GM19239 (cell line): ENCODE results near the gene RBM12.
"Not testable (repeated sequence)": the region's sequence is repeated elsewhere in the genome, so short reads cannot be mapped to it uniquely, and the experiment has no call there.

ENCODE experiments used
- DNase-seq: peaks from one replicate; pipeline ENCODE4 v3.0.0; 2011; ENCODE audit warnings: low spot score; ENCODE audit not compliant: insufficient read length
- FAIRE-seq: peaks from 2 replicates; lab custom pipeline; 2011; peaks lifted over from hg19 to GRCh38; lab: Jason Lieb, UNC

The RBM12 gene

GRCh38 chr20:35664466-35665206 lies at the start of gene RBM12, which contains the start of gene CPNE1:
Gene RBM12 (minus strand): TSS chr20:35664900. CDS start chr20:35655322, 9,578 bp downstream.
Gene CPNE1 (minus strand): TSS chr20:35664900. CDS start chr20:35632923, 31,977 bp downstream.
- FAIRE-seq (peak; percentile 98), DNase-seq (peak; percentile 95)

GRCh38 chr20:35714127-35714526 lies 49.4 kb upstream of the RBM12 start:
- no peak for DNase-seq
- no peak for FAIRE-seq

- not testable (repeated sequence) for DNase-seq, FAIRE-seq
These were observed 48.4 kb upstream of the RBM12 start for GRCh38 chr20:35713120-35713519.

- FAIRE-seq (no peak), DNase-seq (no peak)
These were observed 47.0 kb upstream of the RBM12 start for GRCh38 chr20:35711588-35712209.

- DNase-seq (no peak), FAIRE-seq (peak; percentile 63)
These were observed 46.3 kb upstream of the RBM12 start for GRCh38 chr20:35710884-35711587.

- DNase-seq, result no peak
- FAIRE-seq, result no peak
These were observed 45.3 kb upstream of the RBM12 start for GRCh38 chr20:35710039-35710438.

- DNase-seq (no peak), FAIRE-seq (no peak)
These were observed 44.6 kb upstream of the RBM12 start for GRCh38 chr20:35709259-35709658.

- no peak for FAIRE-seq
- no peak for DNase-seq
These were observed 43.8 kb upstream of the RBM12 start for GRCh38 chr20:35708502-35708901.

- DNase-seq, FAIRE-seq: not testable (repeated sequence)
These were observed 42.2 kb upstream of the RBM12 start for GRCh38 chr20:35706591-35707529.

GRCh38 chr20:35705894-35706293 lies 41.2 kb upstream of the RBM12 start:
- not testable (repeated sequence) for DNase-seq, FAIRE-seq

- DNase-seq (no peak), FAIRE-seq (no peak)
These were observed 40.0 kb upstream of the RBM12 start for GRCh38 chr20:35704514-35705261.

- FAIRE-seq (no peak), DNase-seq (no peak)
These were observed 38.4 kb upstream of the RBM12 start for GRCh38 chr20:35702824-35703695.

GRCh38 chr20:35702051-35702823 lies 37.5 kb upstream of the RBM12 start:
- FAIRE-seq (no peak), DNase-seq (no peak)

GRCh38 chr20:35700625-35701148 lies 36.0 kb upstream of the RBM12 start:
- FAIRE-seq, result no peak
- DNase-seq, result no peak

- no peak for FAIRE-seq
- no peak for DNase-seq
These were observed 35.4 kb upstream of the RBM12 start for GRCh38 chr20:35699957-35700624.

GRCh38 chr20:35699127-35699956 lies 34.6 kb upstream of the RBM12 start, which contains the start of the genes NFS1 and ROMO1:
Gene NFS1 (minus strand): TSS chr20:35699352. CDS start chr20:35699288, 64 bp downstream.
Gene ROMO1 (plus strand): TSS chr20:35699405. CDS start chr20:35699633, 228 bp downstream.
- FAIRE-seq, result peak; percentile 73
- DNase-seq, result peak; percentile 79
